DND-41 (cell line): ENCODE data around the gene TMSB10.

Experiments
- CTCF ChIP-seq: IDR thresholded peaks from 2 replicates; pipeline ENCODE4 v1.5.1; 2012; ENCODE audit warnings: borderline replicate concordance, low read length, moderate library complexity, mild to moderate bottlenecking; ENCODE audit not compliant: poor library complexity, severe bottlenecking; ENCODE audit errors: extremely low read depth
- EZH2 ChIP-seq: IDR thresholded peaks from 3 replicates; pipeline ENCODE4 v1.6.1; 2012; ENCODE audit warnings: borderline replicate concordance, low read depth, mild to moderate bottlenecking, moderate library complexity, low read length, inconsistent platforms; ENCODE audit not compliant: severe bottlenecking

DNA sequence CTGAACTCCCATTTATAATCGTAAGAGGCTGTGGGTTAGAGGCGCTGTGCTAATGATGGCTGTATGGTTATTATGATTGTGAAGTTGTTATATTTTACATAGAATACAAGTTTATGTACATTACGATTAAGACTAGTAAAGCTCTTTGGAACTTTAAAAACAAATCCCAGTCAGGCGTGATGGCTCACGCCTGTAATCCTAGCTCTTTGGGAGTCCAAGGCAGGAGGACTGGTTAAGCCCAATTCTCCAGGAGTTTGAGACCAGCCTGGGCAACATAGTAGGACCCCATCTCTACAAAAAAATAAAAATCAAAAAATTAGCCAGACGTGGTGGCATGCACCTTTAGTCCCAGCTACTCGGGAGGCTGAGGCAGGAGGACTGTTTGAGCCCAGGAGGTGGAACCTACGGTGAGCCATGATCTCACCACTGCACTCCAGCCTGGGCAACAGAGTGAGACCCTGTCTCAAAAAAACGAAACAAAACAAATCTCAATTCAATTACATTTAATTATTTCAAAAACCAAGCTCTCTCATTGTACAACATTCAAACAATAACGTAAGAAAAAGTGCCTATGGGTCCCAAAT lies 41.6 kb downstream of the TMSB10 start:
- no peak for TF ChIP-seq CTCF
- TF ChIP-seq EZH2 = no peak
